Neural cell (in vitro differentiated cells): ENCODE results near the gene N4BP2.

Source experiments
- EP300 ChIP-seq: fragments of 450-650 bp; conservative IDR thresholded peaks from 2 replicates; pipeline ENCODE4 v1.6.1; 2014; ENCODE audit warnings: antibody characterized with exemption, mild to moderate bottlenecking, moderate library complexity; ENCODE audit not compliant: poor library complexity, severe bottlenecking
- EZH2 ChIP-seq: fragments of 200-600, 300-800 bp; shearing (Covaris generic), sonication (generic); IDR thresholded peaks from 2 replicates; pipeline ENCODE4 v1.6.1; 2014; ENCODE audit warnings: antibody characterized with exemption, low read length, borderline replicate concordance, mild to moderate bottlenecking; ENCODE audit not compliant: insufficient read depth, poor library complexity, severe bottlenecking
- POLR2AphosphoS5 ChIP-seq: IDR thresholded peaks from 2 replicates; pipeline ENCODE4 v1.6.1; 2012
- RAD21 ChIP-seq: fragments of 450-650 bp; conservative IDR thresholded peaks from 2 replicates; pipeline ENCODE4 v1.6.1; 2014; ENCODE audit warnings: antibody characterized with exemption, mild to moderate bottlenecking, moderate library complexity
- SMC3 ChIP-seq: fragments of 450-650 bp; conservative IDR thresholded peaks from 2 replicates; pipeline ENCODE4 v1.6.1; 2014; ENCODE audit warnings: antibody characterized with exemption, mild to moderate bottlenecking, moderate library complexity; ENCODE audit not compliant: poor library complexity
- TAF1 ChIP-seq: IDR thresholded peaks from 2 replicates; pipeline ENCODE4 v1.6.1; 2012; ENCODE audit warnings: low read depth
- TF ChIP-seq, protein P1 (sequence below): fragments of 450-650 bp; IDR thresholded peaks from 2 replicates; pipeline ENCODE4 v1.5.1; 2014; ENCODE audit warnings: antibody characterized with exemption, mild to moderate bottlenecking, moderate library complexity; ENCODE audit not compliant: poor library complexity, severe bottlenecking

GRCh38 chr4:40170588-40170987 lies 113.9 kb downstream of the N4BP2 start:
- TF ChIP-seq, protein P1, sequence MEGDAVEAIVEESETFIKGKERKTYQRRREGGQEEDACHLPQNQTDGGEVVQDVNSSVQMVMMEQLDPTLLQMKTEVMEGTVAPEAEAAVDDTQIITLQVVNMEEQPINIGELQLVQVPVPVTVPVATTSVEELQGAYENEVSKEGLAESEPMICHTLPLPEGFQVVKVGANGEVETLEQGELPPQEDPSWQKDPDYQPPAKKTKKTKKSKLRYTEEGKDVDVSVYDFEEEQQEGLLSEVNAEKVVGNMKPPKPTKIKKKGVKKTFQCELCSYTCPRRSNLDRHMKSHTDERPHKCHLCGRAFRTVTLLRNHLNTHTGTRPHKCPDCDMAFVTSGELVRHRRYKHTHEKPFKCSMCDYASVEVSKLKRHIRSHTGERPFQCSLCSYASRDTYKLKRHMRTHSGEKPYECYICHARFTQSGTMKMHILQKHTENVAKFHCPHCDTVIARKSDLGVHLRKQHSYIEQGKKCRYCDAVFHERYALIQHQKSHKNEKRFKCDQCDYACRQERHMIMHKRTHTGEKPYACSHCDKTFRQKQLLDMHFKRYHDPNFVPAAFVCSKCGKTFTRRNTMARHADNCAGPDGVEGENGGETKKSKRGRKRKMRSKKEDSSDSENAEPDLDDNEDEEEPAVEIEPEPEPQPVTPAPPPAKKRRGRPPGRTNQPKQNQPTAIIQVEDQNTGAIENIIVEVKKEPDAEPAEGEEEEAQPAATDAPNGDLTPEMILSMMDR: no peak
- TF ChIP-seq POLR2AphosphoS5: no peak
- TF ChIP-seq SMC3: no peak
- no peak for TF ChIP-seq TAF1
- no peak for TF ChIP-seq RAD21
- TF ChIP-seq EZH2: no peak
- no peak for TF ChIP-seq EP300
